ENCODE measurements around the gene OTOP1. TPM values are rescaled to one million over a fixed set of nuclear protein-coding genes. Genes with fewer than 3 reads are reported as not detected.

Gene OTOP1
- total RNA-seq, 1 donor from 2014 or later: not detected

DNA sequence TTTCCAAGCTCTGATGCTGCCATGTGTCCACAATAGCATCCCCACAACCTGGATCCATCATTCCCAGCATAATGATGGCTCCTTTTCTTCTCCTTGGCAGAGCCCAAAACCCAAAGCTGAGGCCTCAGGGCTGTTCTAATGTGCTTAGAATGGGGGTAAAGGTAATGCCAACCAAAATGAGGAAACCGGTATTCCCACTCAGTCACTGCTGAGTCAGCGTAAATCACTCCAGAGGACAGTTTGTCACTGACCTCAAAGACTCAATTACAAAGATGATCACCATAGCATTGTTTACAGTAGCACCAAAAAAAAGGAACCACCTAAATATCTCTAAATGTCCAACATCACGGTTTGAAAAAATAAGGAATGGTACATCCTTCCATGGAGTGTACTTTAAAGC is 41.2 kb downstream of the OTOP1 start:
- H4K20me1 ChIP-seq (ENCODE audit: insufficient read depth, low read length): no peaks in the 10 kb centered on the region
- H3K9me3 Mint-ChIP-seq (ENCODE audit: unreplicated experiment): no peaks in the 10 kb centered on the region
- H3K36me3 Mint-ChIP-seq (ENCODE audit: low read depth, unreplicated experiment): no peaks in the 10 kb centered on the region
- H3K4me2 ChIP-seq (ENCODE audit: low read length): no peak overlapping the region
- no peak for TF ChIP-seq EZH2 (IDR thresholded peaks at IDR 0.05; ENCODE audit: insufficient read depth, low read length)
- TF ChIP-seq CTCF (IDR thresholded peaks at IDR 0.05; ENCODE audit: insufficient read depth, low read depth, low read length): no peak
- H3K9me3 ChIP-seq (ENCODE audit: insufficient read depth, low read depth, low read length): no peaks in the 10 kb centered on the region
- H3K4me3 Mint-ChIP-seq (ENCODE audit: unreplicated experiment): no peak overlapping the region
- H3K27ac Mint-ChIP-seq (ENCODE audit: unreplicated experiment): no peak overlapping the region
- H3K79me2 ChIP-seq (ENCODE audit: insufficient read depth, low read length): no peaks in the 10 kb centered on the region
- DNase-seq (ENCODE audit: low read depth) (no peak), FAIRE-seq (no peak)
- no peak overlapping the region for H3K27ac ChIP-seq (ENCODE audit: low read depth, low read length)
- H3K36me3 ChIP-seq (ENCODE audit: insufficient read depth, low read length): no peaks in the 10 kb centered on the region
- H3K4me3 ChIP-seq (ENCODE audit: insufficient read depth, low read depth, low read length): no peak overlapping the region
- H2AFZ ChIP-seq (ENCODE audit: low read depth, low read length): no peak overlapping the region
- H3K27me3 ChIP-seq (ENCODE audit: insufficient read depth, low read length): no peaks in the 10 kb centered on the region
- no peaks in the 10 kb centered on the region for H3K4me1 ChIP-seq (ENCODE audit: insufficient read depth, low read length)
- H3K27me3 Mint-ChIP-seq (ENCODE audit: low read depth, unreplicated experiment): peaks cover 27% of the 10 kb centered on the region
- H3K4me1 Mint-ChIP-seq (ENCODE audit: low read depth, unreplicated experiment): peaks cover 5% of the 10 kb centered on the region
- no peak overlapping the region for H3K9ac ChIP-seq (ENCODE audit: low read length)

- FAIRE-seq (no peak), DNase-seq (ENCODE audit: low read depth) (no peak)
Measured at GRCh38 chr4:4182835-4183568, 43.7 kb downstream of the OTOP1 start.

More at GRCh38 chr4:4182835-4183568, 43.7 kb downstream of the OTOP1 start:
- Mint-ChIP-seq H3K4me3 (ENCODE audit: unreplicated experiment) (no peak overlapping the region), H3K9me3 (ENCODE audit: unreplicated experiment) (no peaks in the 10 kb centered on the region), H3K27me3 (ENCODE audit: low read depth, unreplicated experiment) (peaks cover 27% of the 10 kb centered on the region), H3K36me3 (ENCODE audit: low read depth, unreplicated experiment) (no peaks in the 10 kb centered on the region), H3K27ac (ENCODE audit: unreplicated experiment) (no peak overlapping the region), H3K4me1 (ENCODE audit: low read depth, unreplicated experiment) (no peaks in the 10 kb centered on the region)
- no peak overlapping the region for H2AFZ ChIP-seq (ENCODE audit: low read depth, low read length)
- H3K9ac ChIP-seq (ENCODE audit: low read length): no peak overlapping the region
- no peaks in the 10 kb centered on the region for H3K27me3 ChIP-seq (ENCODE audit: insufficient read depth, low read length)
- TF ChIP-seq CTCF (IDR thresholded peaks at IDR 0.05; ENCODE audit: insufficient read depth, low read depth, low read length) (peak; percentile 35), EZH2 (IDR thresholded peaks at IDR 0.05; ENCODE audit: insufficient read depth, low read length) (no peak)
- H4K20me1 ChIP-seq (ENCODE audit: insufficient read depth, low read length): no peaks in the 10 kb centered on the region
- no peak overlapping the region for H3K4me3 ChIP-seq (ENCODE audit: insufficient read depth, low read depth, low read length)
- H3K27ac ChIP-seq (ENCODE audit: low read depth, low read length): no peak overlapping the region
- no peaks in the 10 kb centered on the region for H3K79me2 ChIP-seq (ENCODE audit: insufficient read depth, low read length)
- no peak overlapping the region for H3K4me2 ChIP-seq (ENCODE audit: low read length)
- no peaks in the 10 kb centered on the region for H3K4me1 ChIP-seq (ENCODE audit: insufficient read depth, low read length)
- H3K36me3 ChIP-seq (ENCODE audit: insufficient read depth, low read length): no peaks in the 10 kb centered on the region
- H3K9me3 ChIP-seq (ENCODE audit: insufficient read depth, low read depth, low read length): no peaks in the 10 kb centered on the region

All from astrocyte (in vitro differentiated cells and primary cell).